Right lobe of liver (tissue), 4 donors: ENCODE measurements around the gene BDKRB2.

ENCODE experiments used
- POLR2A ChIP-seq: fragments of 450-650 bp; IDR thresholded peaks from one replicate; pipeline ENCODE4 v1.6.1; 2017; ENCODE audit warnings: antibody characterized with exemption, mild to moderate bottlenecking
- TF ChIP-seq, protein P1 (sequence below), 4 donors: fragments of 200-600 bp in 3 of 4; fragments of 450-650 bp in 1 of 4; IDR thresholded peaks; one replicate each; pipeline versions ENCODE4 v1.5.1 to v1.8.0; 2016 to 2022; ENCODE audit warnings: antibody characterized with exemption in 4 of 4, mild to moderate bottlenecking in 2 of 4
- donor health status: DM: no; HTN: no; CAD: no.
- donor health status: DM: no; HTN: no; CAD: no.
- donor health status: DM: no; HTN: yes; CAD: no.

DNA sequence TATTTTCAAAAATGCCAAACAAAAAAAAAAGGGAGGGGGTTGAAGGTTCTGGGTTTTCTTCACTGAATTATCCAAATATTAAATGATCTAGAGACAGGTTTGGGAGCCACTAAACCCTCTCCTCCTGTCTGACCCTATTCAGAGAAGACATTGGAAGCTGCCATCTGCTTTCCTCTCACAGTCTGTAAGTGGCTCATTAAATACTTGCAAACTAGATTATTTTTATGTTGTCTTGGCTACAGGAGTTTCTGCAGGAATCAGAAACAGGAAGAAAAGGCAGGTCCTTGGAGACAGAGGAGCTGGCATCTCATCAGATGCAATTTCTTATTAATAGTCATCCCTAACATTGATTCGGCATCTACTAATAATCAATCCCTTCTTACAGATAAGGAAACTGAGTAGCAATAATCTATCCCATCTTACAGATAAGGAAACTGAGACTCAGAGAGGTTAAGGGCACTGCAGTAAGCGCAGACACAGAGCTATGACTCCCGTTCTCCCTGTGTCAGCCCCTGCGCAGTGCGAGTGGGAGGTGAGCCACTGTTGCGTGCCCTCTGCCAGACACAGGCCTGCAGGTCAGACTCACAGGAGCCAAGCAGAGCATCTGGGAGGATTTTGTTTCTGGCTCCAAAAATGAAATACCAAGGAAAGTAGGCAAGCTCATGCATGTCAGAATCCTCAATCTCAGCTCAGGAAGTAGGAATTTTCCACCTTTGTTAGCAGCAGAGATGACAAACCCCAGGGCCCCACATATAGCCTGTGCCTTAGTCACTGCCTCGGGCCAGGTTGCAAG lies 11.0 kb downstream of the BDKRB2 start:
- TF ChIP-seq, protein P1, sequence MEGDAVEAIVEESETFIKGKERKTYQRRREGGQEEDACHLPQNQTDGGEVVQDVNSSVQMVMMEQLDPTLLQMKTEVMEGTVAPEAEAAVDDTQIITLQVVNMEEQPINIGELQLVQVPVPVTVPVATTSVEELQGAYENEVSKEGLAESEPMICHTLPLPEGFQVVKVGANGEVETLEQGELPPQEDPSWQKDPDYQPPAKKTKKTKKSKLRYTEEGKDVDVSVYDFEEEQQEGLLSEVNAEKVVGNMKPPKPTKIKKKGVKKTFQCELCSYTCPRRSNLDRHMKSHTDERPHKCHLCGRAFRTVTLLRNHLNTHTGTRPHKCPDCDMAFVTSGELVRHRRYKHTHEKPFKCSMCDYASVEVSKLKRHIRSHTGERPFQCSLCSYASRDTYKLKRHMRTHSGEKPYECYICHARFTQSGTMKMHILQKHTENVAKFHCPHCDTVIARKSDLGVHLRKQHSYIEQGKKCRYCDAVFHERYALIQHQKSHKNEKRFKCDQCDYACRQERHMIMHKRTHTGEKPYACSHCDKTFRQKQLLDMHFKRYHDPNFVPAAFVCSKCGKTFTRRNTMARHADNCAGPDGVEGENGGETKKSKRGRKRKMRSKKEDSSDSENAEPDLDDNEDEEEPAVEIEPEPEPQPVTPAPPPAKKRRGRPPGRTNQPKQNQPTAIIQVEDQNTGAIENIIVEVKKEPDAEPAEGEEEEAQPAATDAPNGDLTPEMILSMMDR (IDR thresholded peaks at IDR 0.05) = no peak
- TF ChIP-seq POLR2A = no peak
